Measurements from ENCODE around the gene SSBP3. TPM values are rescaled to one million over a fixed set of nuclear protein-coding genes. Genes with fewer than 3 reads are reported as not detected.

Gene SSBP3
- total and polyA plus RNA-seq, 9 of the 15 experiments (the other 6 are each of a cell fraction or from before 2014, with no cell fraction given): 8.7 to 108 (median 33.8) TPM

DNA sequence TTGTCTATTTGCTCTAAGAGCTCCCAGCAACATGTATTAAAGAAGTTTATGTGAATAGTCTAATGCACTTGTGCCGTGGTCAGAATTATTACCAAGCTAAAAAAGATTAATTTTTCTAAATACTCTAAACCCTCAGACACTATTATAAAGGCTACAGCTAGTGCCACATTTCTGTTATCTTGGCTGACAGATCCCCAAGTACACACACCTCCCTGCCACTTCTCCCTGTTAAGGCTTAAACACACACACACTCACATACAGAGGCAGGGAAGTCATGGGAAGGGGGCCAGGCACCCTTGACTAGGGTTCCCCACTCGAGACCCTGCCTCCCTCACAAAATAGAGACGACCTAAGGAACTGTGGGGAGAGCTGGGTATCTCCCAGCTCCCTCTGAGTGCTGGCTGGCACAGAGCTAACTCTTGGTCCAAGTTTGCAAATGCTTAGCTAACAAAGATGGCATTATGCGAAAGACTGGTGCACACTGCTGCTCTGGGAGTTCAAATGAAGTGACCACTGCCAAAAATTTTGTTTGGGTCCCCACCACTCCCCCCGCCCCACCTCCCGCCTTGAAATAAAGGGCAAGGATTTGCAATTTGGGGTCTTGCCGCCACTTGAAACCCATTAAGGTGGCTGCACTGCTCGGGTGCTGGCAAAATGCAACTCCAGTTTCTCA lies 9.8 kb downstream of the SSBP3 start:
- in situ Hi-C loops (cut with MboI): no loop called here
- H3K9me1 ChIP-seq (ENCODE audit: control insufficient read depth, insufficient read depth, low read length): peaks cover 3% of the 10 kb centered on the region
- peaks cover 17 to 24% of the 10 kb centered on the region in 2 experiments; a peak in 4 of 5 replicates for H3K4me1 ChIP-seq (replicated peaks in 1 of 2; ENCODE audit: control insufficient read depth in 2 of 2, insufficient read depth in 2 of 2, low read length in 2 of 2)
- no peak overlapping the region for H3K4me2 ChIP-seq (ENCODE audit: insufficient read depth, low read length)
- POLR2A ChIA-PET: interaction anchor here (0.5 to 5.3 kb wide), 13 partner anchors 8 to 378 kb away, joined by 3 to 43 read pairs (median 3); no protein-coding TSS in a partner anchor
- WGBS (ENCODE audit: insufficient coverage, low coverage, missing lambda C conversion rate): 65% methylated on average over 8 of the region's 8 CpGs
- peaks cover 81% of the 10 kb centered on the region for H3K79me2 ChIP-seq (ENCODE audit: control insufficient read depth, insufficient read depth, low read length)
- H3K4me3 ChIP-seq: no peak overlapping the region
- H3K9me3 ChIP-seq (replicated peaks; ENCODE audit: control insufficient read depth, insufficient read depth, low read depth, low read length): no peaks in the 10 kb centered on the region
- H2AFZ ChIP-seq (ENCODE audit: low read depth, low read length): no peak overlapping the region
- peaks cover 26% of the 10 kb centered on the region; the same call in 1 of the 2 replicates for H4K20me1 ChIP-seq (replicated peaks; ENCODE audit: control insufficient read depth, insufficient read depth, low read length)
- CTCF ChIA-PET (ENCODE audit: low intra/inter-chr PET ratio): no interaction called here
- peak overlapping the region in 1 of 2 experiments; percentile 66; a peak in 1 of 4 replicates for H3K9ac ChIP-seq (ENCODE audit: insufficient read depth in 1 of 2, low read depth in 2 of 2, low read length in 2 of 2)
- peak overlapping the region; percentile 11; the same call in 1 of the 3 replicates for H3K27ac ChIP-seq (ENCODE audit: extremely low read depth, low read depth, low read length)
- ATAC-seq: peak; percentile 57
- DNase-seq (ENCODE audit: extremely low read depth in 1 of 4, low spot score in 3 of 4): no peak
- peak; percentile 26 for FAIRE-seq
- no peaks in the 10 kb centered on the region for H3K27me3 ChIP-seq (ENCODE audit: control insufficient read depth in 2 of 2, insufficient read depth in 2 of 2, low read length in 2 of 2)
- intact Hi-C loops (cut with micrococcal nuclease): no loop called here
- no TSS peak for BruUV-seq (replicated peaks)
- peaks cover 92% of the 10 kb centered on the region for H3K36me3 ChIP-seq (ENCODE audit: control insufficient read depth, insufficient read depth, low read length)
- TF ChIP-seq POLR2AphosphoS5 (IDR thresholded peaks at IDR 0.05; ENCODE audit: control insufficient read depth, insufficient read depth, low read depth, low read length) (peak; percentile 23; the same call in 1 of the 2 replicates), CBFA2T3 (IDR thresholded peaks at IDR 0.05) (peak; percentile 47), ARID1B (IDR thresholded peaks at IDR 0.05) (peak; percentile 41), MTA2 (IDR thresholded peaks at IDR 0.05; ENCODE audit: low read depth) (peak; percentile 29; the same call in 1 of the 2 replicates), HDAC8 (tag; IDR thresholded peaks at IDR 0.05) (no peak), TSC22D4 (tag; IDR thresholded peaks at IDR 0.05) (no peak), TRIM28 (IDR thresholded peaks at IDR 0.05) (no peak), PHB (CRISPR knock-in tag; IDR thresholded peaks at IDR 0.05) (no peak), TEAD1 (CRISPR knock-in tag; IDR thresholded peaks at IDR 0.05) (no peak), TCF3 (CRISPR knock-in tag; IDR thresholded peaks at IDR 0.05) (peak; percentile 34)
- TF ChIP-seq, protein P1, sequence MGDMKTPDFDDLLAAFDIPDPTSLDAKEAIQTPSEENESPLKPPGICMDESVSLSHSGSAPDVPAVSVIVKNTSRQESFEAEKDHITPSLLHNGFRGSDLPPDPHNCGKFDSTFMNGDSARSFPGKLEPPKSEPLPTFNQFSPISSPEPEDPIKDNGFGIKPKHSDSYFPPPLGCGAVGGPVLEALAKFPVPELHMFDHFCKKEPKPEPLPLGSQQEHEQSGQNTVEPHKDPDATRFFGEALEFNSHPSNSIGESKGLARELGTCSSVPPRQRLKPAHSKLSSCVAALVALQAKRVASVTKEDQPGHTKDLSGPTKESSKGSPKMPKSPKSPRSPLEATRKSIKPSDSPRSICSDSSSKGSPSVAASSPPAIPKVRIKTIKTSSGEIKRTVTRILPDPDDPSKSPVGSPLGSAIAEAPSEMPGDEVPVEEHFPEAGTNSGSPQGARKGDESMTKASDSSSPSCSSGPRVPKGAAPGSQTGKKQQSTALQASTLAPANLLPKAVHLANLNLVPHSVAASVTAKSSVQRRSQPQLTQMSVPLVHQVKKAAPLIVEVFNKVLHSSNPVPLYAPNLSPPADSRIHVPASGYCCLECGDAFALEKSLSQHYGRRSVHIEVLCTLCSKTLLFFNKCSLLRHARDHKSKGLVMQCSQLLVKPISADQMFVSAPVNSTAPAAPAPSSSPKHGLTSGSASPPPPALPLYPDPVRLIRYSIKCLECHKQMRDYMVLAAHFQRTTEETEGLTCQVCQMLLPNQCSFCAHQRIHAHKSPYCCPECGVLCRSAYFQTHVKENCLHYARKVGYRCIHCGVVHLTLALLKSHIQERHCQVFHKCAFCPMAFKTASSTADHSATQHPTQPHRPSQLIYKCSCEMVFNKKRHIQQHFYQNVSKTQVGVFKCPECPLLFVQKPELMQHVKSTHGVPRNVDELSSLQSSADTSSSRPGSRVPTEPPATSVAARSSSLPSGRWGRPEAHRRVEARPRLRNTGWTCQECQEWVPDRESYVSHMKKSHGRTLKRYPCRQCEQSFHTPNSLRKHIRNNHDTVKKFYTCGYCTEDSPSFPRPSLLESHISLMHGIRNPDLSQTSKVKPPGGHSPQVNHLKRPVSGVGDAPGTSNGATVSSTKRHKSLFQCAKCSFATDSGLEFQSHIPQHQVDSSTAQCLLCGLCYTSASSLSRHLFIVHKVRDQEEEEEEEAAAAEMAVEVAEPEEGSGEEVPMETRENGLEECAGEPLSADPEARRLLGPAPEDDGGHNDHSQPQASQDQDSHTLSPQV (IDR thresholded peaks at IDR 0.05): 0 out of 2 replicates have a peak, but pooled peaks have one; percentile 0
- TF ChIP-seq, protein P2, sequence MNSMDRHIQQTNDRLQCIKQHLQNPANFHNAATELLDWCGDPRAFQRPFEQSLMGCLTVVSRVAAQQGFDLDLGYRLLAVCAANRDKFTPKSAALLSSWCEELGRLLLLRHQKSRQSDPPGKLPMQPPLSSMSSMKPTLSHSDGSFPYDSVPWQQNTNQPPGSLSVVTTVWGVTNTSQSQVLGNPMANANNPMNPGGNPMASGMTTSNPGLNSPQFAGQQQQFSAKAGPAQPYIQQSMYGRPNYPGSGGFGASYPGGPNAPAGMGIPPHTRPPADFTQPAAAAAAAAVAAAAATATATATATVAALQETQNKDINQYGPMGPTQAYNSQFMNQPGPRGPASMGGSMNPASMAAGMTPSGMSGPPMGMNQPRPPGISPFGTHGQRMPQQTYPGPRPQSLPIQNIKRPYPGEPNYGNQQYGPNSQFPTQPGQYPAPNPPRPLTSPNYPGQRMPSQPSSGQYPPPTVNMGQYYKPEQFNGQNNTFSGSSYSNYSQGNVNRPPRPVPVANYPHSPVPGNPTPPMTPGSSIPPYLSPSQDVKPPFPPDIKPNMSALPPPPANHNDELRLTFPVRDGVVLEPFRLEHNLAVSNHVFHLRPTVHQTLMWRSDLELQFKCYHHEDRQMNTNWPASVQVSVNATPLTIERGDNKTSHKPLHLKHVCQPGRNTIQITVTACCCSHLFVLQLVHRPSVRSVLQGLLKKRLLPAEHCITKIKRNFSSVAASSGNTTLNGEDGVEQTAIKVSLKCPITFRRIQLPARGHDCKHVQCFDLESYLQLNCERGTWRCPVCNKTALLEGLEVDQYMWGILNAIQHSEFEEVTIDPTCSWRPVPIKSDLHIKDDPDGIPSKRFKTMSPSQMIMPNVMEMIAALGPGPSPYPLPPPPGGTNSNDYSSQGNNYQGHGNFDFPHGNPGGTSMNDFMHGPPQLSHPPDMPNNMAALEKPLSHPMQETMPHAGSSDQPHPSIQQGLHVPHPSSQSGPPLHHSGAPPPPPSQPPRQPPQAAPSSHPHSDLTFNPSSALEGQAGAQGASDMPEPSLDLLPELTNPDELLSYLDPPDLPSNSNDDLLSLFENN (IDR thresholded peaks at IDR 0.05; ENCODE audit: low read depth in 2 of 2, low read length in 2 of 2): no peak
- TF ChIP-seq, protein P3, sequence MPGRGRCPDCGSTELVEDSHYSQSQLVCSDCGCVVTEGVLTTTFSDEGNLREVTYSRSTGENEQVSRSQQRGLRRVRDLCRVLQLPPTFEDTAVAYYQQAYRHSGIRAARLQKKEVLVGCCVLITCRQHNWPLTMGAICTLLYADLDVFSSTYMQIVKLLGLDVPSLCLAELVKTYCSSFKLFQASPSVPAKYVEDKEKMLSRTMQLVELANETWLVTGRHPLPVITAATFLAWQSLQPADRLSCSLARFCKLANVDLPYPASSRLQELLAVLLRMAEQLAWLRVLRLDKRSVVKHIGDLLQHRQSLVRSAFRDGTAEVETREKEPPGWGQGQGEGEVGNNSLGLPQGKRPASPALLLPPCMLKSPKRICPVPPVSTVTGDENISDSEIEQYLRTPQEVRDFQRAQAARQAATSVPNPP (IDR thresholded peaks at IDR 0.05; ENCODE audit: borderline replicate concordance, insufficient read depth, insufficient read length): no peak
